Neural progenitor cell (in vitro differentiated cells): Measurements from ENCODE around the gene ADARB2. TPM values are rescaled to one million over a fixed set of nuclear protein-coding genes. Genes with fewer than 3 reads are reported as not detected.

Source experiments
- DNase-seq: peaks from one replicate; pipeline ENCODE4 v3.0.0-alpha.2; 2016; ENCODE audit warnings: low spot score
- H2AFZ ChIP-seq: fragments of 200-600 bp; sonication (generic); replicated peaks from 2 replicates; pipeline ENCODE4 v1.6.1; 2016; ENCODE audit warnings: antibody characterized with exemption
- H3F3A ChIP-seq: fragments of 200-600 bp; sonication (generic); 2 replicates; pipeline ENCODE4 v1.6.1; 2016; ENCODE audit warnings: antibody characterized with exemption, low read depth
- H3K27ac ChIP-seq: fragments of 200-600 bp; sonication (generic); 2 replicates; pipeline ENCODE4 v1.5.1; 2016; ENCODE audit warnings: mild to moderate bottlenecking
- H3K27me3 ChIP-seq: fragments of 200-600 bp; sonication (generic); 2 replicates; pipeline ENCODE4 v1.6.1; 2016; ENCODE audit warnings: mild to moderate bottlenecking, moderate library complexity
- H3K36me3 ChIP-seq: fragments of 200-600 bp; sonication (generic); 2 replicates; pipeline ENCODE4 v1.5.1; 2016
- H3K4me1 ChIP-seq: fragments of 200-600 bp; sonication (generic); 2 replicates; pipeline ENCODE4 v1.6.1; 2016; ENCODE audit warnings: mixed run types
- H3K4me2 ChIP-seq: fragments of 200-600 bp; sonication (generic); 2 replicates; pipeline ENCODE4 v1.6.1; 2016
- H3K4me3 ChIP-seq: fragments of 200-600 bp; sonication (generic); 2 replicates; pipeline ENCODE4 v1.5.1; 2016
- H3K79me2 ChIP-seq: fragments of 200-600 bp; sonication (generic); 2 replicates; pipeline ENCODE4 v1.6.1; 2016; ENCODE audit warnings: low read depth
- H3K9ac ChIP-seq: fragments of 200-600 bp; sonication (generic); 2 replicates; pipeline ENCODE4 v1.6.1; 2016
- H3K9me3 ChIP-seq: fragments of 200-600 bp; sonication (generic); 2 replicates; pipeline ENCODE4 v1.5.1; 2016; ENCODE audit warnings: low read depth
- H4K20me1 ChIP-seq: fragments of 200-600 bp; sonication (generic); 2 replicates; pipeline ENCODE4 v1.6.1; 2016; ENCODE audit warnings: low read depth
- H3K27ac Mint-ChIP-seq: 3 replicates; pipeline ENCODE4 v1.8.0; 2021; ENCODE audit warnings: mixed read lengths
- H3K27me3 Mint-ChIP-seq: 2 replicates; pipeline ENCODE4 v1.8.0; 2022; ENCODE audit warnings: low read depth, mild to moderate bottlenecking, inconsistent platforms, moderate library complexity, mixed read lengths; ENCODE audit not compliant: insufficient read depth
- H3K36me3 Mint-ChIP-seq: 3 replicates; pipeline ENCODE4 v1.8.0; 2021; ENCODE audit warnings: mixed read lengths
- H3K4me1 Mint-ChIP-seq: 3 replicates; pipeline ENCODE4 v1.8.0; 2021; ENCODE audit warnings: mixed read lengths
- H3K4me3 Mint-ChIP-seq: 3 replicates; pipeline ENCODE4 v1.8.0; 2021; ENCODE audit warnings: mild to moderate bottlenecking, moderate library complexity, mixed read lengths
- H3K9me3 Mint-ChIP-seq: 3 replicates; pipeline ENCODE4 v1.8.0; 2020; ENCODE audit warnings: mixed read lengths
- EZH2 ChIP-seq: fragments of 200-600 bp; sonication (generic); IDR thresholded peaks from 2 replicates; pipeline ENCODE4 v1.6.1; 2017; ENCODE audit warnings: antibody characterized with exemption, mild to moderate bottlenecking, moderate library complexity
- EZH2phosphoT487 ChIP-seq: fragments of 200-600 bp; sonication (generic); IDR thresholded peaks from 2 replicates; pipeline ENCODE4 v1.6.1; 2017; ENCODE audit warnings: antibody characterized with exemption
- total RNA-seq: library from RNA; depleted of rRNA; stranded (reverse); fragments of >200 nt; gene quantifications from 2 replicates; pipeline ENCODE4 v1.2.3, GENCODE V29; 2015; ENCODE audit warnings: low replicate concordance
- TF ChIP-seq, protein P1 (sequence below): fragments of 200-600 bp; sonication (generic); IDR thresholded peaks from 2 replicates; pipeline ENCODE4 v1.5.1; 2017; ENCODE audit warnings: antibody characterized with exemption, mild to moderate bottlenecking

Gene ADARB2
- total RNA-seq, 1 donor from 2014 or later: not detected

DNA sequence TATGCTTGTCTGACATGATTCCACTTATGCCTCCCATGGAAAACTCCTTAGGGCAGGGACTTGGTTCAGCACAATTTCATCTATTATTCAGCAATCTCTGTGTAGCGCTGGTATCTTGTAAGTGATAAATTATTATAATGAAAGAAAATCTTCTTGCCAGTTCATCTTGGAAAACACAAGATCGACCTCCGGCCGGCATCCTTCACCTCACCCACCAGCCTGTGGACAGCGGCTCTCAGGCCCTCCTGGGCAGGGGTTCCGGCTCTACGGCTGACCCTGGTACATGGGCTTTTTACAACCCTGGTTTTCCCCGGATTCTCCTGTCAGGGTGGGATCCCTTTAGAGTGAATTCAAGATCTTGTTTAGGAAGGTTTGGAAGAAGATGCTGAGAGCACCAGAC, 145.6 kb downstream of the ADARB2 start:
- Mint-ChIP-seq H3K27me3 (peaks cover 5% of the 10 kb centered on the region), H3K27ac (no peak overlapping the region), H3K4me1 (peaks cover 7% of the 10 kb centered on the region), H3K9me3 (peaks cover 15% of the 10 kb centered on the region), H3K36me3 (no peaks in the 10 kb centered on the region), H3K4me3 (no peak overlapping the region)
- Histone ChIP-seq H2AFZ (no peak overlapping the region), H3K27me3 (no peaks in the 10 kb centered on the region), H3F3A (no peaks in the 10 kb centered on the region), H3K4me3 (no peak overlapping the region), H4K20me1 (no peaks in the 10 kb centered on the region), H3K9ac (no peak overlapping the region), H3K36me3 (no peaks in the 10 kb centered on the region), H3K9me3 (no peaks in the 10 kb centered on the region), H3K4me2 (no peak overlapping the region), H3K79me2 (no peaks in the 10 kb centered on the region), H3K27ac (no peak overlapping the region), H3K4me1 (no peaks in the 10 kb centered on the region)
- DNase-seq: no peak
- TF ChIP-seq EZH2: no peak
- TF ChIP-seq, protein P1, sequence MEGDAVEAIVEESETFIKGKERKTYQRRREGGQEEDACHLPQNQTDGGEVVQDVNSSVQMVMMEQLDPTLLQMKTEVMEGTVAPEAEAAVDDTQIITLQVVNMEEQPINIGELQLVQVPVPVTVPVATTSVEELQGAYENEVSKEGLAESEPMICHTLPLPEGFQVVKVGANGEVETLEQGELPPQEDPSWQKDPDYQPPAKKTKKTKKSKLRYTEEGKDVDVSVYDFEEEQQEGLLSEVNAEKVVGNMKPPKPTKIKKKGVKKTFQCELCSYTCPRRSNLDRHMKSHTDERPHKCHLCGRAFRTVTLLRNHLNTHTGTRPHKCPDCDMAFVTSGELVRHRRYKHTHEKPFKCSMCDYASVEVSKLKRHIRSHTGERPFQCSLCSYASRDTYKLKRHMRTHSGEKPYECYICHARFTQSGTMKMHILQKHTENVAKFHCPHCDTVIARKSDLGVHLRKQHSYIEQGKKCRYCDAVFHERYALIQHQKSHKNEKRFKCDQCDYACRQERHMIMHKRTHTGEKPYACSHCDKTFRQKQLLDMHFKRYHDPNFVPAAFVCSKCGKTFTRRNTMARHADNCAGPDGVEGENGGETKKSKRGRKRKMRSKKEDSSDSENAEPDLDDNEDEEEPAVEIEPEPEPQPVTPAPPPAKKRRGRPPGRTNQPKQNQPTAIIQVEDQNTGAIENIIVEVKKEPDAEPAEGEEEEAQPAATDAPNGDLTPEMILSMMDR: no peak
- TF ChIP-seq EZH2phosphoT487: no peak

DNA sequence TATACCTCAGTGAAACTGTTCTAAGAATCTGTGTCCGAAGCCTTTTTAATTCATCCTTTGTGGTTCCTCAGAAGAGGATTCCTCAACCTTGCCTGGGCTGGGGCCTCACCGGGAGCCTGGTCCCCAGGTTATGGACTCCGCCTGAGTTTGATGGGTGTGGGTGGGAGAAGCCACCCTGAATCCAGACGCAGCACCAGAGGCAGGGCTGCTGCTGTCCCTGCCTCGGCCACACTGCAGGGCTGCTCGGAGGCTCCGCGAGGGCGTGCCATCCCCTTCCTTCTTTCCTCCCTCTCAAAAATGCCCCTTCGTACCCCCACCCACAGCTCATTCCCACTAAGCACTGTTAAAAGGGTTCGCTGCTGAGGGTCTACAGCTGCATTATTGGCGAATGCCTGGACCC, 146.3 kb downstream of the ADARB2 start:
- no peak for DNase-seq
- H3K27me3 Mint-ChIP-seq: peaks cover 5% of the 10 kb centered on the region

DNA sequence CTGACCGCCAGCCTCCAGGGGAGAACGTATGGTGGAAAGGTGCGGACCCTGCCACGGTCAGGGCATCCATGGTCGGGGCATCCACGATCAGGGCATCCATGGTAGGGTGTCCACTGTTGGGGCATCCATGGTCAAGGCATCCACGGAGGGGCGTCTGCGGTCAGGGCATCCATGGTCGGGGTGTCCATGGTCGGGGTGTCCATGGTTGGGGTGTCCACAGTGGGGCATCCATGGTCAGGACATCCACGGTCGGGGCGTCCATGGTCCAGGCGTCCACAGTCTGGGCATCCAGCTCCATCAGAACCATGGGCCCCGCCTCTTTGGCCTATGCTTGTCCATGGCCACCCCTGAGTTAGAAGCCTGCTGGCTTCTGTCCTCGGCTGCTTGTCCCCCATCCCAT, 148.1 kb downstream of the ADARB2 start:
- no peaks in the 10 kb centered on the region for H3K9me3 ChIP-seq
- H3K4me3 ChIP-seq: no peak overlapping the region
- peaks cover 15% of the 10 kb centered on the region for H3K9me3 Mint-ChIP-seq
- H3K79me2 ChIP-seq: no peaks in the 10 kb centered on the region
- H3K4me1 Mint-ChIP-seq: peaks cover under 1% of the 10 kb centered on the region
- no peak for DNase-seq
- no peak overlapping the region for H3K9ac ChIP-seq
- no peak overlapping the region for H3K27ac ChIP-seq
- H3K27ac Mint-ChIP-seq: no peak overlapping the region
- H3K27me3 ChIP-seq: no peaks in the 10 kb centered on the region
- H3K4me1 ChIP-seq: no peaks in the 10 kb centered on the region
- no peaks in the 10 kb centered on the region for H4K20me1 ChIP-seq
- no peaks in the 10 kb centered on the region for H3K36me3 ChIP-seq
- no peak overlapping the region for H3K4me2 ChIP-seq
- H3F3A ChIP-seq: no peaks in the 10 kb centered on the region
- no peaks in the 10 kb centered on the region for H3K36me3 Mint-ChIP-seq
- TF ChIP-seq EZH2phosphoT487 (no peak), EZH2 (no peak)
- TF ChIP-seq, protein P1: no peak
- no peak overlapping the region for H2AFZ ChIP-seq
- peaks cover 5% of the 10 kb centered on the region for H3K27me3 Mint-ChIP-seq
- no peak overlapping the region for H3K4me3 Mint-ChIP-seq

More for the DNA sequence above, 146.3 kb downstream of the ADARB2 start:
- no peaks in the 10 kb centered on the region for H3K79me2 ChIP-seq
- no peaks in the 10 kb centered on the region for H3F3A ChIP-seq
- no peaks in the 10 kb centered on the region for H3K4me1 ChIP-seq
- H4K20me1 ChIP-seq: no peaks in the 10 kb centered on the region
- no peak overlapping the region for H3K27ac ChIP-seq
- Mint-ChIP-seq H3K27ac (no peak overlapping the region), H3K4me3 (no peak overlapping the region), H3K9me3 (peaks cover 15% of the 10 kb centered on the region), H3K36me3 (no peaks in the 10 kb centered on the region), H3K4me1 (peaks cover 7% of the 10 kb centered on the region)
- TF ChIP-seq EZH2phosphoT487 (no peak), EZH2 (no peak)
- TF ChIP-seq, protein P1: no peak
- H3K4me2 ChIP-seq: no peak overlapping the region
- H2AFZ ChIP-seq: no peak overlapping the region
- no peaks in the 10 kb centered on the region for H3K9me3 ChIP-seq
- no peak overlapping the region for H3K9ac ChIP-seq
- no peak overlapping the region for H3K4me3 ChIP-seq
- no peaks in the 10 kb centered on the region for H3K36me3 ChIP-seq
- H3K27me3 ChIP-seq: no peaks in the 10 kb centered on the region
